ENCODE results near the gene DDX27.
"Not testable (repeated sequence)": the region's sequence is repeated elsewhere in the genome, so short reads cannot be mapped to it uniquely, and the experiment has no call there.

Gene DDX27

GRCh38 chr20:49179368-49180277 lies 39.6 kb upstream of the DDX27 start:
- no peak for TF ChIP-seq CTCF (IDR thresholded peaks at IDR 0.05; ENCODE audit: low read depth, low read length, missing control alignments)
- no peak overlapping the region; the same call in 1 of the 2 replicates for H3K4me3 ChIP-seq (ENCODE audit: low read depth, low read length)
- DNase-seq (ENCODE audit: low read depth), result no peak

- no peak for TF ChIP-seq CTCF (IDR thresholded peaks at IDR 0.05; ENCODE audit: low read depth, low read length, missing control alignments)
- H3K4me3 ChIP-seq (ENCODE audit: low read depth, low read length), result no peak overlapping the region
- DNase-seq (ENCODE audit: low read depth), result no peak
Observed at GRCh38 chr20:49181265-49181877, 37.8 kb upstream of the DDX27 start.

DNA sequence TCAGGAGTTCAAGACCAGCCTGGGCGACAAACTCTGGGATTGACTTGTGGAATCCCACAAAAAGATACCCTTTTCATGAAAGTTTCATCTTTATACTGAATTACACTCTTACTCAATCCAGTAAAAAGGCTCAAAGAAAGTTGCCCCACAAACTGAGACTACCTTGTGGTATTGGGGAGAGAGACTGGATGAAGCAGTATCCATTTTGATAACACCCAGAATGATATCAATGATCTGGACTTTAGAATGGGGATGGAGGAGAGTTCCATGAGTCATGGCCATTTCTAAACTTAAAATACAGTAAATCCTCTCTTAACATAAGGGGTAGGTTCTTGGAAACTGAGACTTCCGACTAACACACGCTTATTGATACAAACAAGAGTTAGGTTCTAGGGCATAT lies 35.8 kb upstream of the DDX27 start:
- TF ChIP-seq CTCF (IDR thresholded peaks at IDR 0.05; ENCODE audit: low read depth, low read length, missing control alignments), result no peak
- DNase-seq (ENCODE audit: low read depth), result no peak
- no peak overlapping the region for H3K4me3 ChIP-seq (ENCODE audit: low read depth, low read length)

- not testable (repeated sequence) for H3K4me3 ChIP-seq (ENCODE audit: low read depth, low read length); DNase-seq (ENCODE audit: low read depth)
Observed at GRCh38 chr20:49184084-49184501, 35.1 kb upstream of the DDX27 start.

DNA sequence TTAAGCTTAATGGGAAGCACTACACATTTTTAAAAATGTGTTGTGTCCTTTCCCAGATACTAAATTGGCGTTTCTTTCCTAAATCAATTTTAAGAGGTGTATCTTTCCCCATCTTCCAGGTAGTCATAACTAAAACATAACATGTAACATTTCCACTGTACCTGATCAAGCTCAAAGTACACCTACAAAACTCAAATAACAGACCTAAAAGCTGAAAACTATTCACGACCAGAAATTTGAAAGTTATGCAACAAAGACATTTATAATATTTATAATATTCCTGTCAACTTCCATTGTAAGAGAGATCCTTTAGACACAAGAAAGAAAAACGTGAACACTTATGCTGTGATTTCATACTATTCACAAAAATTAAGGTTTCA lies 34.5 kb upstream of the DDX27 start:
- H3K4me3 ChIP-seq (ENCODE audit: low read depth, low read length), result no peak overlapping the region

GRCh38 chr20:49185071-49185761 lies 34.0 kb upstream of the DDX27 start:
- no peak overlapping the region for H3K4me3 ChIP-seq (ENCODE audit: low read depth, low read length)
- TF ChIP-seq CTCF (IDR thresholded peaks at IDR 0.05; ENCODE audit: low read depth, low read length, missing control alignments), result no peak
- DNase-seq (ENCODE audit: low read depth), result no peak

More for the DNA sequence above, 34.5 kb upstream of the DDX27 start:
- no peak for TF ChIP-seq CTCF (IDR thresholded peaks at IDR 0.05; ENCODE audit: low read depth, low read length, missing control alignments)
- DNase-seq (ENCODE audit: low read depth), result no peak
